T-helper 1 cell treated with Interleukin-12 subunit alpha and Interleukin-12 subunit beta and Interleukin-4 antibody, amounts not matched to agents 30 ng/mL and 1 ng/mL, for 36 hours (primary cell): ENCODE data around the gene HPCAL1. TPM values are rescaled to one million over a fixed set of nuclear protein-coding genes. Genes with fewer than 3 reads are reported as not detected.

Experiments
- intact Hi-C: fragments of 100-400 bp; cut with micrococcal nuclease; formaldehyde crosslinking; loops from one replicate; pipeline ENCODE4 v1.15.1; 2024
- total RNA-seq: library from RNA; stranded (reverse); gene quantifications from 2 replicates; pipeline ENCODE4 v1.2.3, GENCODE V29; 2022

The HPCAL1 gene
- total RNA-seq, 1 donor from 2014 or later: 47.5 TPM

- intact Hi-C loops: no loop called here
These were observed 62.7 kb downstream of the HPCAL1 start for GRCh38 chr2:10365412-10365811.

- intact Hi-C loops: no loop called here
These were observed 64.0 kb downstream of the HPCAL1 start for GRCh38 chr2:10366601-10367270.

- intact Hi-C loops: no loop called here
These were observed 65.1 kb downstream of the HPCAL1 start for GRCh38 chr2:10367472-10368439.

- intact Hi-C loops: no loop called here
These were observed 66.0 kb downstream of the HPCAL1 start for GRCh38 chr2:10368491-10369231.

- intact Hi-C loops: no loop called here
These were observed 66.9 kb downstream of the HPCAL1 start for GRCh38 chr2:10369269-10370255.

- intact Hi-C loops: no loop called here
These were observed 67.7 kb downstream of the HPCAL1 start for GRCh38 chr2:10370390-10370789.

- intact Hi-C loops: no loop called here
These were observed 68.2 kb downstream of the HPCAL1 start for GRCh38 chr2:10370895-10371294.

GRCh38 chr2:10371441-10372196 is 68.9 kb downstream of the HPCAL1 start:
- intact Hi-C loops: no loop called here

- intact Hi-C loops: no loop called here
These were observed 69.6 kb downstream of the HPCAL1 start for GRCh38 chr2:10372203-10372861.

GRCh38 chr2:10372862-10373240 is 70.1 kb downstream of the HPCAL1 start:
- intact Hi-C loops: no loop called here

GRCh38 chr2:10373931-10374330 is 71.2 kb downstream of the HPCAL1 start:
- intact Hi-C loops: no loop called here

GRCh38 chr2:10374362-10374943 is 71.7 kb downstream of the HPCAL1 start:
- intact Hi-C loops: no loop called here

- intact Hi-C loops: no loop called here
These were observed 73.0 kb downstream of the HPCAL1 start for GRCh38 chr2:10375570-10376281.

- intact Hi-C loops: no loop called here
These were observed 74.5 kb downstream of the HPCAL1 start for GRCh38 chr2:10377052-10377746.

GRCh38 chr2:10377747-10378085 is 75.0 kb downstream of the HPCAL1 start:
- intact Hi-C loops: no loop called here

GRCh38 chr2:10378189-10378588 is 75.5 kb downstream of the HPCAL1 start:
- intact Hi-C loops: no loop called here

GRCh38 chr2:10380048-10380926 is 77.6 kb downstream of the HPCAL1 start:
- intact Hi-C loops: no loop called here
